ENCODE data around the gene LDLRAD1.
"Not testable (repeated sequence)": the region's sequence is repeated elsewhere in the genome, so short reads cannot be mapped to it uniquely, and the experiment has no call there.

The LDLRAD1 gene

DNA sequence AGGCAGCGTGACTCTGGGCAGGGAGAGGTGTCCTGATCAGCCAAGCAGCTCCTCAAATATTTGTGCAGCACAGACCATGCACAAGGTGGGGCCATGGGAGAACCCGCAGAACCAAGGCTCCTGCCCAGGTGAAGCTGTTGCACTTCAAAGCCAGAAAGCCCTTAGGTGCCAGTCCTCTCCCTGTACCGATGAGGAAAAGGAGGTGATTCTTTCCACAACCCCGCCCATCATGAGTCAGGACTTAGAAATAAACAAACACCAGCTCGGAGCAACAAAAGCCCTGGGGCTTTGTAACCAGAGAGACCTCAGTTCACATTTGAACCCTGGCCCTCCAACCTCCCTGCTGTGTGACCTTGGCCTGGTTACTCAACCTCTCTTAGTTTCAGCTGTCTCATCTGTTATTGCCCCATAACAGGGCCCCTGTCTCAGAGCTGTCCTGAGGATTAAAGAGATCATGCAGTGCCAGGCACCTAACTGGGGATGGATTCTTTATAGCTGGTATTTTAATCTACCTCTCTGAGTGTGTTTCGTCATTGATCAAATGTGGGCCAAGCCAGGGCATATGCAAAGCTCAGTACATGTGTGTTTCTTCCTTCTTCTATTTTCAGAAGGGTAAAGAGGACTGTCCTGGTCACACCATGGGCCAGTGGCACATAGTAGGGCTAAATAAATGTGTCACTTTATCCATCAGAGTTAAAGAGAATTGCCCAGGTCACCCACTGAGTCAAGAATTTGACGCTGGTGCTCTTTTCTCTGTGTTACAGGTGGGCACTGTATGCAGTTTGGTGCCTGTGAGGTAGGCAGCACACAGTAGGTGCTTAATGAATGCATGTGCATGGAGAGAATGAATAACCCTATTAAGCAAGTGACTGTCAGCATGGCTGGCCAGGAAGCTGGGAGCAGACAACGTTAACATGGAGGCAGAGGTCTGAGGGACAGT, 1.4 kb downstream of the LDLRAD1 start:
- no peak for DNase-seq (ENCODE audit: low read depth in 3 of 3, low spot score in 1 of 3)

DNA sequence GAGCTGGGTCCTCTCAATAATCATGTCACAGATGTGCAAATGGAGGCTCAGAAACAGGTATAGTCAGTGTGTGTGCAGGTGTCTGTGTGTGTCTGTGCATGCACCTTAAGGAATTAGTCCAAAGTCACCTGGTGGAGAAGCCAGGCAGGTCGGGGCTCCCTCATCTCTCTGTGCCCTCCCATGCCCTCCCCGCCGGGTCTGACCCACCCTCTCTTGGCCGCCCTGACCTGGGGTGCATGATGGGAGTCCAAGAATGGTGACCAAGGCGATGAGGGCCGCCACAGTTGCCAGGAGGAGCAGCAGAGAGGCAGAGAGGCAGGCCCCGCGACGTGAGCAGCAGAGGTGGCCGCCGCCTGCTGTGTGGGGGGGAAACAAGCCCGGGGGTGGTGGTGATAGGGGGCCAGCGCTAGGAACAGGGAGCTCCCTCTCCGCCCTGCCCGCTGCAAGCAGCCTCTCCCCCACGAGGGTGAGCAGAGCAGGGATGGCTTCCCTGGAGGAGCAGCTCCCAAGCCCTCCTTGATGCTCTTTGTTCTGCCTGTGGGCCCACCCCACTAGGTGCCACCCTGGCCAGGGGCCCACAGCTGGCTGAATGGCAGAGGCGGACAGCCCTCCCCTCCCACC, 3.9 kb downstream of the LDLRAD1 start:
- no peak for DNase-seq (ENCODE audit: low read depth in 3 of 3, low spot score in 1 of 3)

DNA sequence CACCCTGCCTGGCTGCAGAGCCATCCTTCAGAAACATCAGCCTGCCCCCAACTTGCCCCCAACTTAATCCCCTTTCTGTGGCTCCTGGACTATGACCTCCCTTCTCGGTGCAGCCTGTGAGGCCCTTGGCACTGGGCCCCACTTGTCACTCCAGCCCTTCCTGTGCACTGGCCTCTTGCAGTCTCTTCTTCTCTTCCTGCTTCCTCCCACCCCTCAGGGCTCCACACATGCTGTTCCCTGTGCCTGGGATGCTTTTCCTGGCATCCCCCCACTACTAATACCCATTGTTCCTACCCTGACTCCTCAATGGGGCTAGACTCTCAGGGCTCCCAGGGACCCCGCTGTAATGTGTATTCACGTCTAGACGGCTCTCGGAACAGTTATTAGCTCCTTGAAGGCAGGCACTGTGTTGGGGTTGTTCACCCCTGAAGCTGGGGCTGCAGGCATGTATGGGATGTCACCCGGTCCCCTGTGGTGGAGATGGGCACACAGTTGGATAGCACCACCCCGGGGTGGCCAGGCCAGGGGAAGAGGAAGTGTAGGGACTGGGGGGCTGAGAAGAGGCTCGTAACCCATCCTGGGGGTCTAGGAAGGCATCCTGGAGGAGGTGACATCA, 4.5 kb downstream of the LDLRAD1 start:
- DNase-seq (ENCODE audit: low read depth in 3 of 3, low spot score in 1 of 3) = no peak

DNA sequence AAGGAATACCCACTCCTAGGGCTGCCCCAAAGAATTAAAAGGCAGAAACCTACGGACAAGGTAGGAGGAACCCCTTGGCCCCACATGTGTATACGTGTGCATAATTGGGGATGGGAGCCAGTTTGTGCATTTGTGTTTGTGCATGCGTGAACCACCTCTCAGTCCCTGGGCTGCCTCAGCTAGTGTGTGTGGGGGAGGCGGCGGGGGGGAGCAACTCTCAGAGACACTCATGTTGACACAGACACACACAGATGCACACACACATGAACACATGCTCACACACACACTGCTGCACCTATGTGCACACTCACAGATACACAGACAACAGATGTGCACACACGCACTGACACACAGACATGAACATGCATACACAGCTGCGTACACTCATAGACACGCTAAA, 5.1 kb downstream of the LDLRAD1 start:
- DNase-seq (ENCODE audit: low read depth in 3 of 3, low spot score in 1 of 3) = no peak

DNA sequence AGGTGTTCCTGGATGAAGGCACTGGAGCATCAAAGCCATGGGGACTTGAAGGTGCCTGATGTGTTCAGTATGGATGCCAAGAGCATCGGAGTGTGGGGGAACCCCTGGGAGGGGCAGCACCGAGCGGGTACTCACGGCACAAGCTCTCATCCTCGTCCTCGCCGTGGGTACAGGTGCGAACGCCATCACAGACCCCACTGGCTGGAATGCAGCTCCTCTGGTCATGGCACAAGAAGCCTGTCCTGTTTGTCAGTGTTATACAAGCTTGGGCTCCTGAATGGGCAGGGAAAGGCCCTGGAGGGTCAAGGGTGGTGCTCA, 6.0 kb downstream of the LDLRAD1 start:
- no peak for DNase-seq (ENCODE audit: low read depth in 3 of 3, low spot score in 1 of 3)

DNA sequence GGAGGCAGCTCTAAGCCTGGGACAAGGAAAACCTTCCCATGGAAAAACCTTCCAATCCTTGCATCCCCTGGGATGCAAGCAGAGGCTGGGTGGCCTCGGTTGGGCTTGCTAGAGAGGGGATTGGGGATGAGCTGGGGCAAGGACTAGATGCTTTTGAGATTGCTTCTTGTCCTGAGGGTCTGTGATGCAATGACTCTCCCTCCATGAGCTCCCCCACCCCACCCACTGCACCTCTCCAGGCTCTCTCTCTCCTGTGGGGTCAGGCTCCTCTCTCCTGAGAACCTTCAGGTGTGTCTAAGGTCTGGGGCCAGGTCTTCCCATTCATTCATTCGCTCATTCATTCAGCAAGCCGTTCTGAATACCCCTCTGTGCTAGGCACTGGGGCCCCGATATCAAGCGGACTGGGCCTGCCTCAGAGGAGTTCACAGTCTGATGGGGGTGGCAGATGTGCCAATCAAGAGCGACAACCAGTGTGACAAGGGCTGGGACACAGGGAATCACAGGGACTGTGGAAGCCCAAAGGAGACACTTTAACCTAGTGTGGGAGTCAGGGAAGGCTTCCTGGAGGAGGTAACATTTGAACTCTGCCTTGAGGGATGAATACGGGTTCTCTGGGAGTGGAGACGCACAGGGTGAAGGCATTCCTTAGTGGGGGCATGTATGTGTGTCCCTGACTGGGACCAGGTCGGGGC, 6.5 kb downstream of the LDLRAD1 start:
- DNase-seq (ENCODE audit: low read depth in 3 of 3, low spot score in 1 of 3) = no peak

DNA sequence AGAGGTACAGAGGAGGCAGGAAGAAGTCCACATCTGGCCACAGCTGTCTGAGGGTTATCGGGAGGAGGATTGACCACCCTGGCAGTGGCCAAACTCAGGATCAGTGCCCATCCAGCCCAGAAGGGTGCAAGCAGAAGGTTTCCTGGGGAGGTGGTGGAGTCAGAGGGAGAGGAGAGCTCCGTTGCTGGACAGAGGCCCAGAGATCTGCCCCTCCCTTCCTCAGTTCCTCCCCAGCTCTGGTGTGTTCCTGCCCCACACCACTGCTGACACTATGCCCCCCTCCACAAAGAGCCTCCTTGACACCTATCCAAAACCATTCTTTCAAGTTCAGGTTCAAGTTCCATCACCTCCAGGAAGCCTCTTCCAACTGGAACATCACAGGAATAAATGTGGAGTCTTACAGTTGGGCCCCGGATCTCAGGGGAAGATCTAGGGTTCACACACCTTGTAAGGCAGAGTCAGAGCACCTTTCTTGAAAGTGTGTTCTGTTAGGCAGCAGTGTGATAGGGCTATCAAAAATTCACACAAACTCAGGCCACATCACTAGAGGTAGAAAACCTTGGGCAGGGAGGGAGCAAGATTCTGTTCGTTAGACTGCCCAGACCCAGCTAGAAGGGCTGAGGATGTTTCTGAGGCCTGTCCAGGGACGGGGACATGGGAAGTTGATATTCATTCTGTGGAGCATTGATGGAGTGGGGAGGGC, 7.4 kb downstream of the LDLRAD1 start:
- no peak for DNase-seq (ENCODE audit: low read depth in 3 of 3, low spot score in 1 of 3)

DNA sequence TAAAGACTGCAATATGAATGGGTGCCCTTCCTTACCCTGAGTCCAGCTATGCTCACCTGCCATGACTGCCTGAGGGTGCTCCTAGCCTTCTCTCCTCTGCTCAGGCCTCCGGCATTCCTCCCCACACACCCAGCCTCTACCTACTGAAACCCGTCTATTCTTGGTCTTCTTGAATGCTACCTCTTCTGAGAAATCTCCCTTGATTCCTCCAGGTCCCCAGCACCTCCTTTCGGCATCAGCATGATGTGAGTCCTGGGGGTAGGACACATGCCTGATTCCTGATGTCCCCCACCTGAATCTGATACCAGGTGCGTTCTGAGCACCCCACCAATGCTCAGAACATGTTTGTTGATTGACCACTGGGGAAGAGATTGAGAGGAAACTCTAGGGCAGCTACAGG, 8.6 kb downstream of the LDLRAD1 start:
- DNase-seq (ENCODE audit: low read depth in 3 of 3, low spot score in 1 of 3) = no peak

DNA sequence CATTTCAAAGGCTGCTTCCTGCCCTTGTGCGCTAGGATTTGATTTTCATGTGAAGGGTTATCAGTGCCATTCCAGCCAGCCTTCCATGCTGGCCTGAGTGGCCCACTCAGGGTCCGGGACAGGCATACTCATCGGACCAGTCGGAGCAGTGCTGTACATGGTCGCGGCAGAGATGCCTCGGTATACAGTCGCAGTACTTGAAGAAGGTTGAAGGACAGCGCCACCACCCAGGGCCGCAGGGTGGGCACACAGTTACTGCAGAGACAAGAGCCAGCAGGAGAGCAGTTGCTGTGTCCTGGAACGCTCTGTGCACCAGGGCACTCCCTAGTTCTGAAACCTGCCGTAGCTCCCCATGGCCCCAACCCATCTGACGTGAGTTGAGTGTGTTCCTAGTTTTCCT, 9.1 kb downstream of the LDLRAD1 start:
- no peak for DNase-seq (ENCODE audit: low read depth in 3 of 3, low spot score in 1 of 3)

DNA sequence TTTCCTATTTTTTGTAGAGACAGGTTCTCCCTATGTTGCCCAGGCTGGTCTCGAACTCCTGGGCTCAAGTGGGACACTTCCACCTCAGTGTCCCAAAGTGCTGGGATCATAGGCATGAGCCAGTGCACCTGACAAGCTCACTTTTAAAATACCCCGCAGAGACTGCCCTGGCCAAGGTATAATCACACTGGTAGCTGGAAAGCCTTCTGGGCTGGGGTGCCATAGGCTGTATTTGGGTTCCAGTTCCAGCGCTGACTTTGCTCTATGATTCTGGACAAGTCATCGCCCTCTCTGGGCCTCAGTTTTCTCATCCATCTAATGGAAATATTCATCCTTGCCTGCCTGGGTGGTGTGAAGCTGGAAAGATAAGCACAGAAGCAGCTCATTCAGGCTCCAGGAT, 10.4 kb downstream of the LDLRAD1 start:
- DNase-seq (ENCODE audit: low read depth in 3 of 3, low spot score in 1 of 3) = no peak

DNA sequence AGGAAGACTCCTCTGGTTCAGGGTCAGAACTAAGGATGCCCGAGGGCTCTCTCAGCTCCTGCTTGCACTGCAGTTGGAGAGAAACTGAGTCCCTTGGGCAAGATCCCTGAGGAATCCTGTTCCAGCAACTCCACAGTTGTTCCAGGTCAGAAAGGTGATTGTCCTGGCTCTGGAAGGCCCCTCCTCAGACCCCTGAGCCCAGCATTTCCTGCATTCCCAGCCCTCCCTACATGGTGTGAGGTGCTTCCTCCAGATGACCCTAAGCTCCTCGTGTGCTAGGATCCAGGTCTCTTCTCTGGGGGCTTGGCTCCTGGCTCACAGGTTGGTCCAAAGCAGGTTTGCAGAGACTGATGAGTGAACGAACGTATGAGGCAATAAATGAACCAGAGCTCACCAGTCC, 11.5 kb downstream of the LDLRAD1 start:
- no peak for DNase-seq (ENCODE audit: low read depth in 3 of 3, low spot score in 1 of 3)

DNA sequence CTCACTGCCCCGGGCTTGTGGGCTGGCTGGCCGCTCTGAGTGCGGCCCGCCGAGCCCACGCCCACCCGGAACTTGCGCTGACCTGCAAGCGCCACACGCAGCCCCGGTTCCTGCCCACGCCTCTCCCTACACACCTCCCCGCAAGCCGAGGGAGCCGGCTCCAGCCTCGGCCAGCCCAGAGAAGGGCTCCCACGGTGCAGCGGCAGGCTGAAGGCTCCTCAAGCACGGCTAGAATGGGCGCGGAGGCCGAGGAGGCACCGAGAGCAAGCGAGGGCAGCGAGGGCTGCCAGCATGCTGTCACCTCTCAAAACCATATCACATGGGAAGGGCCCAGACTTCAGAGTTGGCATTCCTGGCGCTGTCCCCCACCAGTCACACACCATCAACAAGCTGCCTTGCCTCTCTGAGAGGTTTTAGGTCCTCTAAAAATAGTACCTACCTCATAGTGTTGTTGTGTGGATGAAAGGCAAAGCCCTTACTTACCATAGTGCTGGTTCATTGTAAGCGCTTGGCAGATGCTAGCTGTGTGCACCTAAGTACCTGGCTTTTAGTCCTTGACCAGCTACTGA, 13.4 kb downstream of the LDLRAD1 start:
- DNase-seq (ENCODE audit: low read depth in 3 of 3, low spot score in 1 of 3) = no peak

DNA sequence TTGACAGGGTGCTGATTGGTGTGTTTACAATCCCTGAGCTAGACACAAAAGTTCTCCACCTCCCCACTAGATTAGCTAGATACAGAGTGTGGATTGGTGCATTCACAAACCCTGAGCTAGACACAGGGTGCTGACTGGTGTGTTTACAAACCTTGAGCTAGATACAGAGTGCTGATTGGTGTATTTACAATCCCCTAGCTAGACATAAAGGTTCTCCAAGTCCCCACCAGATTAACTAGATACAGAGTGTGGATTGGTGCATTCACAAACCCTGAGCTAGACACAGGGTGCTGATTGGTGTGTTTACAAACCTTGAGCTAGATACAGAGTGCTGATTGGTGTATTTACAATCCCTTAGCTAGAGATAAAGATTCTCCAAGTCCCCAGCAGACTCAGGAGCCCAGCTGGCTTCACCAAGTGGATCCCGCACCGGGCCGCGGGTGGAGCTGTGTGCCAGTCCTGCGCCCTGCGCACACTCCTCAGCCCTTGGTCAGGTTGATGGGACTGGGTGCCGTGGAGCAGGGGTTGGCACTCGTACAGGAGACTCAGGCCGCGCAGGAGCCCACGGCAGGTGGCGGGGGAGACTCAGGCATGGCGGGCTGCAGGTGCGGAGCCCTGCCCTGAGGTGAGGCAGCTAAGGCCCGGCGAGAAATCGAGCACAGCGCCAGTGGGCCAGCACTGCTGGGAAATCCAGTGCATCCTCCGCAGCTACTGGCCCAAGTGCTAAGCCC, 14.1 kb downstream of the LDLRAD1 start:
- DNase-seq (ENCODE audit: low read depth in 3 of 3, low spot score in 1 of 3) = not testable (repeated sequence)

DNA sequence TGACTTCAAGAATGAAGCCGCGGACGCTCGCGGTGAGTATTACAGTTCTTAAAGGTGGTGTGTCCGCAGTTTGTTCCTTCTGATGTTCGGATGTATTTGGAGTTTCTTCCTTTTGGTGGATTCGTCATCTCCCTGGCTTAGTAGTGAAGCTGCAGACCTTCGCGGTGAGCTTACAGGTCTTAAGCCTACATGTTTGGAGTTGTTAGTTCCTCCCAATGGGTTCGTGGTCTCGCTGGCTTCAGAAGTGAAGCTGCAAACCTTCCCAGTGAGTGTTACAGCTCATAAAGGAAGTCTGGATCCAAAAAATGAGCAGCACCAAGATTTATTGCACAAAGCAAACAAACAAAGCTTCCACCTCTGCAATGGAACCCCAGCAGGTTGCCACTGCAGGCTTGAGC, 14.7 kb downstream of the LDLRAD1 start:
- no peak for DNase-seq (ENCODE audit: low read depth in 3 of 3, low spot score in 1 of 3)

DNA sequence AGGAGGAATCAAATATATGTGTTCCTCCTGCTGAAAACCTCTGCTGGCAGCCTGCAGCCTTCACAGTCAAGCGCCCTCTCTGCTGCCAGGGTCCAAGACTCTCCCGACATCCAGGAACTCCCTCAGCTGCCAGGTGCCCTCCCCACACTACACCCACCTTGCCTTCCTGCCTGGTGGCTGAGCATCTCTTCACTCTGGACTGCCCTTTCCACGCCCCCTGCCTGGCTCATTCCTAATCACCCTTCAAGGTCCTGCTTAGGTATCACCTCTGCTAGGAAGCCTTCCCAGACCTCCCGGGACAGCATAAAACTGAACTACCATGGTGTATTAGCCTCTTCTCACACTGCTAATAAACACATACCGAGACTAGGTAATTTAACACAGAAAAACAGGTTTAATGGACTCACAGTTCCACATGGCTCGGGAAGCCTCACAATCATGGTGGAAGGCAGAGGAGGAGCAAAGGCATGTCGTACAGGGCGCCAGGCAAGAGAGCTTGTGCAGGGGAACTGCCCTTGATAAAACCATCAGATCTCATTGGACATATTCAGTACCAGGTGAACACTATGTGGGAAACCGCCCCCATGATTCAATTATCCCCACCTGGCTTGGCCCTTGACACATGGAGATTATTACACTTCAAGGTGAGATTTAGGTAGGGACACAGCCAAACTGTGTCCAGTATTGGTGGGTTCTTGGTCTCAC, 15.3 kb downstream of the LDLRAD1 start:
- no peak for DNase-seq (ENCODE audit: low read depth in 3 of 3, low spot score in 1 of 3)

DNA sequence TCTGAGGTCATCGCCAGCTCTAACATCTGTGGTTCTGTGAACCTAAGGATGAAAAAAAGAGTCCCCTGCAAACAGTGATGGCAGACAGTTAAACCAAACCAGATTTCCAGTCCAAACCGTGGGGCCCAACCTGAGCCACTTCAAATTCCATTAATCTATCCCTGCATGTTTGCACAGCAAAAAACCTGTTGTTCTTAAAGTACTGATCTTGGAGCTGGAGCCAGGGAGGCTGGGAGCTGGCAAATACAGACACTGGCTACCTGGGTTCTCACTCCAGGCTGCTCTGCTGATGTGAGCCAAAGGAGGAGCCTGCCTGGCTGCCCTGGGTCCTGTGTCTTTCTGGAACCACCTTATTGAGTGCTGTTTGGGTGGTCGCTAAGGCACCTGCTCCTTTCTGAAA, 16.4 kb downstream of the LDLRAD1 start:
- DNase-seq (ENCODE audit: low read depth in 3 of 3, low spot score in 1 of 3) = no peak

DNA sequence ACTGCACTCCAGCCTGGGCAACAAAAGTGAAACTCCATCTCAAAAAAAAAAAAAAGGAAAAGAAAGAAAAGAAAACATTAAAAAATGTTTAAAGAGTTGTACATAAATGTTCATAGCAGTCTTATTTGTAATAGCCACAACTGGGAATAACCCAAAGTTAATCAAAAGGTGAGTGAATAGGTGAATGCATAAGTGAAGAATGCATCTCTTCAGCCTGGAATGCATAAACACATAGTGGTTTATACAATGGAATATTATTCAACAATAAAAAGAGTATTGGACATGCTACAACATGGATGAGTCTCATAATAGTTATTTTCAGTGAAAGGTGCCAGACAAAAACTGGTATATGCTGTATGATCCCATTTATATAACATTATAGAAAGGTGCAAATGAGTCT, 18.1 kb downstream of the LDLRAD1 start:
- DNase-seq (ENCODE audit: low read depth in 3 of 3, low spot score in 1 of 3) = no peak

DNA sequence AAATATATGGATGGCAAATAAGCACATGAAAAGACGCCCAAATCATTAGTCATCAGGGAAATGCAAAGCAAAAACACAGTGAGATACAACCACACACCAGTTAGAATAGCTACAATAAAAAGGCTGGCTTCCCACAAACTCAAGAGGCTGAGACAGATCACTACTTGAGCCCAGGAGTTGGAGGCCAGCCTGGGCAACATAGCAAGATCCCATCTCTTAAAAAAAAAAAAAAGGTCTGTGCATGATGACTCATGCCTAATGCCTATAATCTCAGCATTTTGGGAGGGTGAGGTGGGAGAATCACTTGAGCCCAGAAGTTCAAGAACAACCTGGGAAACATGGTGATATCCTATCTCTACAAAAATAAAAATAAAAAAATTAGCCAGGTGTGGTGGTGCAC, 19.8 kb downstream of the LDLRAD1 start:
- no peak for DNase-seq (ENCODE audit: low read depth in 3 of 3, low spot score in 1 of 3)

DNA sequence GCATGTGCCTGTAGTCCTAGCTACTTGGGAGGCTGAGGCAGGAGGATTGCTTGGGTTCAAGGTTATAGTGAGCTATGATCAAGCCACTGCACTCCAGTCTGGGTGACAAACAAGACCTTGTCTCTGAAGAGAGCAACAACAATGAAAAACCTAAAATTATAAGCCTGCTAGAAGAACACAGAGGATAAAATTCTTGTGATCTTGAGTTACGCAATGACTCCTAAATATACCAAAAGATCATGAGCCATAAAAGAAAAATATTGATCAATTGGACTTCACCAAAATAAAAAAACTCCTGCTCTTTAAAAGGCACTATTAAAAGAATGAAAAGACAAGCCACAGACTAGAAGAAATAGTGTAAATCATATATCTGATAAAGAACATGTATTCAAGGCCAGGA, 22.3 kb downstream of the LDLRAD1 start:
- no peak for DNase-seq (ENCODE audit: low read depth in 3 of 3, low spot score in 1 of 3)

DNA sequence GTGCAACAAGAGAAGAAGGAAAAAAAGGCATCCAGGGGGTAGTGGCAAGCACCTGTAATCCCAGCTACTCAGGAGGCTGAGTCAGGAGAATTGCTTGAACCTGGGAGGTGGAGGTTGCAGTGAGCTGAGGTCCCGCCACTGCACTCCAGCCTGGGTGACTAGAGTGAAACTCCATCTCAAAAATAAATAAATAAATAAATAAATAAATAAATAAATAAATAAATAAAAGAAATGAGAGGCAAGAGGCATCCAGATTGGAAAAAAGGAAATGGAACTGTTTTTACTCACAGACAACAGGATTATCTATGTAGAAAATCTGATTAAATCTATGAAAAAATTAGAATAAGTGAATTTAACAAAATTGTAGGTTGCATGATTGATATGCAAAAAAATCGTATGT, 23.5 kb downstream of the LDLRAD1 start:
- not testable (repeated sequence) for DNase-seq (ENCODE audit: low read depth in 3 of 3, low spot score in 1 of 3)
